HG02970 (cell line): Measurements from ENCODE around the gene WIPF3.

Source experiments
- ATAC-seq: cut with Tn5 transposase; IDR thresholded peaks from one replicate; pipeline ENCODE4 v1.9.1; 2021; ENCODE audit warnings: mild to moderate bottlenecking, moderate library complexity, moderate number of reproducible peaks; ENCODE audit not compliant: unreplicated experiment, low FRiP score

Gene WIPF3, protein sequence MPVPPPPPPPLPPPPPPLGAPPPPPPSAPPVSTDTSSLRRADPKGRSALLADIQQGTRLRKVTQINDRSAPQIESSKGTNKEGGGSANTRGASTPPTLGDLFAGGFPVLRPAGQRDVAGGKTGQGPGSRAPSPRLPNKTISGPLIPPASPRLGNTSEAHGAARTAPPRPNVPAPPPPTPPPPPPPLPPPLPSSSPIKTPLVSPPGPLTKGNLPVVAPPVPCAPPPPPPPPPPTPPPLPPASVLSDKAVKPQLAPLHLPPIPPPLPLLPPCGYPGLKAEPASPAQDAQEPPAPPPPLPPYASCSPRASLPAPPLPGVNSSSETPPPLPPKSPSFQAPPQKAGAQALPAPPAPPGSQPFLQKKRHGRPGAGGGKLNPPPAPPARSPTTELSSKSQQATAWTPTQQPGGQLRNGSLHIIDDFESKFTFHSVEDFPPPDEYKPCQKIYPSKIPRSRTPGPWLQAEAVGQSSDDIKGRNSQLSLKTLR

DNA sequence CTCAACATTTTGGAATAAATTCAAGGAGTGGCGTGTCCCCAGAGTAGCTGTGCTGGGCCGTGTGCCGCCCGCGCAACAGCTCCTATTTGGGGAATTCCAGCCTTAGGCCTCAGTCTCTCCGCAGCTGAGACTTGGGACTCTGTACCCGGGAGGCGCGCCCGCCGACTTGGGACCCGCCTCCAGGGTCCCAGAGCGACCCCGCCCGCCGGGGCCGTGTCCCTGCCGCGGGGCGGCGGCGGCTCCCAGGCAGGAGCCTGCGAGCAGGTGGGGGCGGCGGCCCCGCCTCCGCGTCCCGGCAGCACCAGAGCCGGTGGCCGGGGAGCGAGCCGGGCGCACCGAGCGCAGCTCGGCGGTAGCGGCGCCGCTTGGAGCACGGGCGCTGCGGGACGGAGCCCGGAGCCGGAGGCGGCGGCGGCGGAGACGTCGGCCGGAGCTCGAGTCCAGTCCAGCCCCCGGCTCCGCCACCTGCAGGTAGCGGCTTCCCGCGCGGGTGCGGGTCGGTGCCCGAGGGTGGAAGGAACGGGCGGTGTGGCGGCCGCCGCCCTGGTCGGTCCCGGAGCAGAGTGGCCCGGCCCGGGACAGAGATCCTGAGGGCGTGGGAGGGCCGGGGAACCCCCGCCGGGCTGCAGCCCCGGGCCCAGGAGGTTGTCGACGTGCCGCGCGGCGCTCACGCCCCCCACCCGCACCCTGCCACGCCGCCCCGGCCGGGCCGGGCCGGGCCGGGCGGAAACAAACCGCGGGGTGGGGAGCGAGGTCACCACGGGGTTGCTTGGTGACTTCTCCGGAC, at the start of gene WIPF3:
Gene WIPF3 (plus strand): TSS at position 301 of the 787 bp plus-strand sequence. CDS start 28,217 bp downstream, outside the sequence.
- no peak for ATAC-seq

DNA sequence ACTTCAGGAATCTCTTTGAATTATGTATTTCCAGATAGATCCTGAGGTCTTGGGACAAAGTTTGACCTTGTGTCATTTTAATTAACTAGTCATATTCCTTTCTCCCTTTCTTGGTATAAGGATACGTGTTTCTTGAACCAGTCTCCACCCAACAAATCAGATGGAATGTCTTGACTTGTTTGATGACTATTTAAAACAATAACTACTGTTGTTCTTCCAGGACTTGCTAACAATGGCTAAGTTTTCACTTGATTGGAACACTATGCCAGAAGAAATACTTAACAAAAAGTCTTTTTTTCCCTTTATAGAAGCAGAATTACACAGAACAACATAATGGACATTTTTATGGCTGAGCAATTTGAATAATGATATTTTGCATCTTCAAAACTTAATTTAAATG, 43.0 kb upstream of the WIPF3 start:
- no peak for ATAC-seq

DNA sequence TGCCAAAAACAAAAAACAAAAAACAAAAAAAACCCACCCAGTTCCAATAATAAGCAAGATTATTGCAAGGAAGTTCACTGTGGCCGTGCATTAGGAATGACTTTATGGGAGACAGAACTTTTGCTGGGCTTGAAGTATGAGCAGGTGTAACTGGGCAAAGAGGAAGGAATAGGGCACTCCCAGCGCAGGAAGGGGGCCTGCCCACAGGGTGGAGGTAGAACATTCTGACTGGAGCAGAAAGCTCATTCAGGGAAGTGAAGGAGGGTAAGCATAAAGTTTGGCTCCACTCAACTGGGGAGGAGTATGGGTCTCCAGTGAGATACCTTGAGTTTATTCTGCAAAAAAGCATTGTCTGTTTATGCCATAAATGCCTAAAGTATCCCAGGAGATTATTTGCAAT, 42.1 kb upstream of the WIPF3 start:
- ATAC-seq, result no peak

DNA sequence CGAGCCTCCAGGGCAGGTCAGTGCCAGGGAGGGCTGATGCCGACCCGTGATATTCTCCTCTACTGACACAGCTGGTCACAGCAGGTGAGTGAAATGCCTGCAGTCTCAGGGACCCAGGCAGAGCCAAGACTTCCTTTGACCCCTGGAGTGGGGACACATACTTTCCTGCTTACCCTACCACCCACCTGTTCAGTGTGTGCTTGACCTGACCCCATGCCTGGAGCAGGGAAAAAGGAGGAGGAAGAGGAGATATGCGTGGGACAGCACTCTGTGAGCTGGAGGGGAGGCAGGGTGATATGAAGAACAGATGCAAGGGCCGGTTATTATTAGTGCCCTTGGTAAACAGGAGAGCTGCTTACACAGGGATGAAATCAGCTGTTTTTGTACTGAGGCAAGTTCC, 40.8 kb upstream of the WIPF3 start:
- no peak for ATAC-seq

DNA sequence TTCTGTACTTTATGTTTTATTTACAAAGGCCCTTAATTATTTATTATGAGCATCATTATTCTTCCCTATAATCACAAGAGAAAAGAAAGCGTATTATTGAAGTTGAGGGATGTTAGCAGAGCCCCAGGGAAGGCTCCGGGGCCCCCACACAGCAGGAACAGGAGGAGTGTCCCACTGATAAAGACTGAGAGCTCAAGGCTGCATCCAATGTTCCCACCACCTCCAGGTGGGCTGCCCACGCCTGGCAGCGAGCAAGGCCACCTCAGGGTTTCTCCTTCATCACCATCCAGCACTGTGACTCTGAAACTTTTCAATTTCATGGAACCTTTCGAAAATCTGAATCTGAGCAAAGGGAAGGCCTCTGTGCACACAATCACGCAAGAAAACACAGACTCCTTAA, 35.9 kb upstream of the WIPF3 start:
- no peak for ATAC-seq

DNA sequence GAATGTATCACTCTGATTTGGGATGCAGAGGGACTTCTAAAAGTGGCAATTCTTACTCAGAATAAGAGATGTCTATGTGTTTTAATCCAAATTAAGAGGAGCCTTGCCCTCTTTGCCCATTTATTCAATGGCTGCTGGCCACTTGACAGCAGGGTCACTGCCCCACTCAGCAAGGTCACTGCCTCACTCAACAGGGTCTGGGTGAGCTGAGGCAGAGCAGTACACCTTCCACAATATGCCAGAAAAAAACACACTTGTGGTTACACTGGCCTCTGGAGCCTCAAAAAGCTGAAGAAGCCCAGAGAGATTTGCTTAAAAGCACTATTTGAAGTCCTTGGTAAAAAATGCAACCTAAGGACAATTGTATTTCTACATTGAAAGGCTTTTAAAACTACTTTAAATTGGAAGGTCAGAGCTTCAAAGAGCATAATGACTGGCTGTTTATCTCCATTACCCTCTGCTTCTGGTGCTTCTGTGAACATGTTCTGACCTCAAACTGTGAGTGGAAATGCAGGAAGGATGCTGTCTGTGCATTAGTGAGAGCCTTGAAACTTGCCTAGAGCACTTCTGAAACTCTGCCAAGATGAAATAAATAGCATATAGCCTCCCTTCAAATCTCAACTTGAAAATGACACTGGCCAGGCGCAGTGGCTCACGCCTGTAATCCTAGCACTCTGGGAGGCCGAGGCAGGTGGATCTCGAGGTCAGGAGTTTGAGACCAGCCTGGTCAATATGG, 35.1 kb upstream of the WIPF3 start:
- ATAC-seq, result no peak

DNA sequence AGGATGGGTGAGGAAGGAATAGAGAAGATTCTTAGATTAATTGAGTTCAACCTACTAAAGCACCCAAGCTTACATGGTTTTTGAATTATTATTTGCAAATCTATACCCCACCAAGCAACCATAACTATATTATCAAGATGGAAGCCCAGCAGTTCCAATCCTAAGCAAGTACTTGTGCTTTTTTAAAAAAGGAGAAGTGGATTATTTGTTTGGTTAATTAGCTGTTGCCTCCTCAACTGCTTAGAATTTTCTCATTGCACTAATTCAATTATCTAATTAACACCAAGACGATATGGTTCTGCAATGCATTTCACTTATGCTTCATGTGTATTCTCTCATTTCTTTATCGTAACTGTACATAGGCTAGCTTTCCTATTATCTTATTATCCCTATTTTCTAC, 27.3 kb upstream of the WIPF3 start:
- no peak for ATAC-seq

DNA sequence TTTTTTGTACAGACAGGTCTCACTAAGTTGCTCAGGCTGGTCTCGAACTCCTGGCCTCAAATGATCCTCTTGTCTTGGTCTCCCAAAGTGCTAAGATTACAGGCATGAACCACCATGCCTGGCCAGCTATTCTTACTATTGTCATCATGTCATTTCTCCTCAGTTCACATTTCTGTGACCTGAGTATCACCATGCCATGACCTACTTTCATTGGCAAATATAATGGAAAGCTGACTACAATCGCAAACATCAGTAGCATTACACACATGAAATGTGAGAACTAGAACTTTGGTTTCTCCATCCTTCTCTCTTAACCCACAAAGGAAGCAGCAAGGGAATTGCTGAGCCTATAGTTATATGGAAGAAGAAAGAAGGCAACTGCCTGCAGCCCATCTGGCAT, 26.0 kb upstream of the WIPF3 start:
- ATAC-seq, result no peak

DNA sequence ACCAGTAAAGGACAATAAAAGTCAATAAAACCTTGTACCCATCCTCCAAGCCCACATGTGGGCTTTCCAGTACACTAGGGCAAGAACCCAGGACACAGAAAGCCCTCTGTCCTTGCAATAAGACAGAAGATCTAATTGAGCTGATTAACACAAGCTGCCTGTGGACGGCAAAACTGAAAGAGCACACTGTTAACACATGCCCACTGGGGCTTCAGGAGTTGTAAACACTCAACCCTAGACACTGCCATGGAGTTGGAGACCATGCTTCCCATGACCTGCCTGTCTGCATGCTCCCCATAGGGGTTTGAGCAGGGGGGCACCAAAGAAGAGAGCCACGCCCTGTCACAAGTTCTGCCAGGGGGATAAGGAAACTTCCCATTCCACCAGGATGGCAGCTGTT, 22.6 kb upstream of the WIPF3 start:
- no peak for ATAC-seq

DNA sequence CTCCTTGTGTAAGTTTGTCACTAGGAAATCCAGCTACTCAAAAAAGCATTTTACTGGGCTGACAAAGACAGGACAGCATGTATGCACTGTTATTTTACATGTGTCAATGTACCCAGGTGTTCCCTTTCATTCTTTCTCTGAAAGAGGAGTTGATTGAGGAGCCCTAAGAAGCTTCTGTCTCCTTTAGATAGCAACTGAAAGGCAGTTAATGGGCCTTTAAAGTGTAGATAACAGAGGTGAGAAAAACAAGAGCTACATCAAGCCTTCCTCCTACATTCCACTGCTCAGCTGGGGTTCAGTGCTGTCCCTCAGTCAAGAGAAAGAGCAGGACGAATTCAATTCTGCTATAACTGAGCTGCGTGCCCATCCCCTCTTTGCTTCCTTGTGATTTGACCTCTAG, 12.8 kb upstream of the WIPF3 start:
- ATAC-seq, result no peak

DNA sequence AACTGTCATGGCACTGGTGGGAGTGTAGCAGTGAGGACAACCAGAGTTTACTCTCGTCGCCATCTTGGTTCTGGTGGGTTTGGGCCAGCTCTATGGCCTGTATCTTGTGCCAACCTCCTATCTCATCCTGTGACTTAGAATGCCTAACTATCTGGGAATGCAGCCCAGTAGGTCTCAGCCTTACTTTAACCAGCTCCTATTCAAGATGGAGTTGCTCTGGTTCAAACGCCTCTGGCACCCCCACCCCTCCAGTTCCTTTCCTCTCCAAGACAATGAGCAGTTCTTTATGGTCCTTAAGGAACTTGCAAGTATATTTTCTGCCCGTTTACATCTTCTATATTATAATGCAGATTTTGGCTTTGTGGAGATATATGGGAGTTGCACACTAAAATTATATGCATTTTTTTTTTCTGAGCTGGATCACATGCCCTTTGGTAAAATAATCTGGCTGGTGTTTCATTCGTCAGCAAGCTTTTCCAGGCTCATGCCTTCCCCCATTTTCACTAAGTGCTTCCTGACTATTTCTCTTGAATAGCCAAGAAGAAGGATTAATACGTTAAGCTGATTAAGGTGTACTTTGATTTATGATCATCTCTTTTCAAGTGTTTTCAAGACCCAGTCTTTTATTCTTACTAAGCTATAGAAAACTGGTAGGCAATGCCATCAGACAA, 11.2 kb upstream of the WIPF3 start:
- ATAC-seq, result no peak

DNA sequence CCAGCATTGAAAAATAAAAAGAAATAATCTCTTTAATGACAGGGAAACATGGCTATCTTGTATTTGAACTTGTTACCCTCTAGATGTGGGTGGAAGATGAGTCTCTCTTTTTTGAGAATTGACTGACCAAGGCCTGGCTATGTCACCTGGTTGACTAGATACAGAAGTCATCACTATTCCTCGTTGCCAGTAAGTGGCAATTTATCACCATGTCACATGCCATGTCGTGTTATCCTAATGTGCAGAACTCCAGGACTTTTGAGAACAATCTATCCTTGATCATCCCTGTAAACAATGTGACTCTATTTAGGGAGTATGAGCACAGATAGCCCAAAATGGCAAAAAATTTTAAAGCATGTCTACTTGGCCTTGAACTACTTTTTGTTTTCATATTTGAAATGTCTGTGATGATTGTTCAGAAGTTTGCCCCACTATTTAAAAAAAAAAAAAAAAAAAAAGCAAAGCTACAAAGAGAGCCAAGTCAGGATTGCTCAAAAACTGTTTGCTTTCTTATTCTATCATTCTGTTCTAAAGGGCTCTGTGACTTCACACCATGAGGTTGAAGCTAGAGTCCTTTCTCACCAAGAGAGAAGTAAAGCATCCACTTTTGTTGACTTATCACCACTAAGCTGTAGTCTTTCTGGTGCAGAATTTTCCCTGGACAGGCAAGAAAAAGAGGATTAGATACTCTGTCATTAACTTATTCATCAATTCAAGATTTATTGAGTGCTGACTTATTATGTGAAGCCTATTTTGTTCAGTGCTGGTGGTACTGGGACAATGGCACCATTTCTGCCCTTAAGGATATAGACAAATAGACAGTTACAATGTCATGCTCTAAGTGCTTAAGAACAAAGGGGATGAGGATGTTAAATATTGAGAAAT, 10.4 kb upstream of the WIPF3 start:
- no peak for ATAC-seq

DNA sequence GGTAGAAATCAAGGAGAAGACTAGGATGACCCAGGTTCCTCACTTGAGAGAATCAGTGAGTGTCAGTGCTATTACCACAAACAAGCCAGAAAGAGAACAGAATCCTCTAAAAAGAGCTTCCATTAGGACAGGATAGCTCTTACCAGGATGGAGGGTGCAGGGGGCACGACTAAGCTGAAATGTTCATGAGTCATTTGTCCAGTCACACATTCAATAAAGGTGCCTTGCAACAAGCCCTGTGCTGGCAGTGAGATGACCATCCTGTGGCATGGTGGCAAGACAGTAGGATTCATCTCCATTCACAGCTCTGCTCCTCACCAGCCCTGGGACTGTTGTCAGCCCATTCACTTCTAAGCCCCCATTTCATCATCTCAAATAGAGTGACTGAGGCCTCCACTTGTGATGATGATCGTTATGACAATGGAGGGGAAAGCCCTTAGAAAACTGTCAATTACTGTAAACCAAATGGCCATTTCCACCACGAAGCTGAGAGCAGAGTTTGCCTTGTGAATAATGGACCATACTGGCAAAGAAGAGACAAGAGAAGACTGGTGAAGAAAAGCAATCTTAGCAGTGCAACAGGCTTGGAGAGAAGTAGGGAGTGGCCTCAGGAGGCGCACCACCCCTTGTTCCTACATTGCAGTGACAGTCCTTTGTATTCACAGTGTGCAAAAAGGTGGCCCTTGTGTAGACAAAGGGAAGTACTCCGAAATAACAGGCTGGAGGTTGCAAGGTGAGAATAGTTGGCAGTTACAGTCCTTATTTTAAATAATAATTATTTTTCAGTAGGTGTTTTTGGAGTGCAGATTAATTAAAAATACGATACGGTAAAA, 9.0 kb upstream of the WIPF3 start:
- ATAC-seq, result no peak

DNA sequence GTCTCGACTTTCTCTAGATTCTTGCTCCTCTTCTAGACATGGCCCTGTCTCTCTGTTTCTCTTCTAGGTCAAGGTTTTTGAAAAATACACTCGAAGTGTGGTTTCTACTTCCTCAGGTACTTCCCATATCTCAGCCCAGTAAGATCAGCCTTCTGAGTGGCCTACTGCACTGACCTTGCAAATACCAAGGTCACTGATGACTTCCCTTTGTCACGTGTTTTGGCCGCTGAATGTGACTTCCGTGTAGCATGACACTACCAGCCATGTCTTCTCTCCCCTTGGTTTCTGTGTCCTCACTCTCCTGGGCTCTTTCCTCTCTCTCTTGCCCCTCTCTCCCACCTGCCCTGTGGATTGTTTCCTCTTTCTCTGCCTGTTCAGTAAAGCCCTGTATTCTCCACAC, 7.9 kb upstream of the WIPF3 start:
- no peak for ATAC-seq

DNA sequence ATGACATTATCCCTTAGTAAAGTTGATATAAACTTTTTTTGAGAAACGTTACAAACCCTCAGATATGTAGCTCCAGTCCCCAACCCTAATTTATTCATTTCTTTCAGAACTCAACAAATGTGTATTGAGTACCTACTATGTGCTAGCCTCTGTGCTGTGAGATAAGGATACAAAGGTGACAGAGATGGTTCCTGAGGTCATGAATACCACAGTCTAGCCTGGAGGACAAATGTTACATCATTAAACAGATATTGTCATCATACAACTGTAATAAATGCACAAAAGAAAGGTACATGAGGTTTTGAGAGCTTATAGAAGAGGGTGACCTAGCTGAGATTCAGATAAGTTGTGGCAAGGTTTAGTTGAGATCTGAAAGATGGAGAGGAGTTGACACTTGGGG, 4.4 kb upstream of the WIPF3 start:
- no peak for ATAC-seq

DNA sequence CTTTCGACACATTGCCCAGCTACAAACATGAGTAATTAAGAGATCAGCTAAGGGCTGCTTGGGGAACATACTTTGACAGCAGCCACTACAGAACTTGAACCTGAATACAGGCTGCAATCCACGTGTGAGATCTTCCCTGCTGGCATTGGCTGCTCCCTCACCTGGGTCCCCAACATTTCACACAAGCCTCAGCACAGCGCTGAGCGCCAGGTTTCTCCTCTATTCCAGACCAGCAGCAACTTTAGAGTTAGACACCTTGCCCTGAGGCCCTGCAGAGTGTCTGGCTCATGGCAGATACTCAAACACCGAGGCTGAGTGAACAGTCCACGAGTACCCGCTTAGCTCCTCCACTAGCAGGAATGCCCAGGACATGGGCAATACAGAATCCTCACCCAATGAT, 1.3 kb upstream of the WIPF3 start:
- no peak for ATAC-seq

DNA sequence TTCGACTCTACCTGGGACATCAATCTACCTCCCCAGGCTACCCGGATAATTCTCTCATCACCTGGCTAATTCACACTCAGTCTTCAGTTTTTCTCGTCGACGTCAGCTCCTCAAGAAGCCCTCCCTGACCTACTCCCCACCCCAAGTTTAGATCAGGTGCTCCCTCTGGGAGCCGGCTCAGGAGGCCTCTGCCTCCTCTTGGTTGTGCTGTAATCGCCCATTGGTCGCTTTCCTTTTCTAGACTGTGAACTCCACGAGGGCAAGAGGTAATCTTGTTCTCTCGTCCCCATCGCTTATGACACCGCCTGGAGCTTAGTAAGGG, 461 bp upstream of the WIPF3 start:
- ATAC-seq, result no peak

DNA sequence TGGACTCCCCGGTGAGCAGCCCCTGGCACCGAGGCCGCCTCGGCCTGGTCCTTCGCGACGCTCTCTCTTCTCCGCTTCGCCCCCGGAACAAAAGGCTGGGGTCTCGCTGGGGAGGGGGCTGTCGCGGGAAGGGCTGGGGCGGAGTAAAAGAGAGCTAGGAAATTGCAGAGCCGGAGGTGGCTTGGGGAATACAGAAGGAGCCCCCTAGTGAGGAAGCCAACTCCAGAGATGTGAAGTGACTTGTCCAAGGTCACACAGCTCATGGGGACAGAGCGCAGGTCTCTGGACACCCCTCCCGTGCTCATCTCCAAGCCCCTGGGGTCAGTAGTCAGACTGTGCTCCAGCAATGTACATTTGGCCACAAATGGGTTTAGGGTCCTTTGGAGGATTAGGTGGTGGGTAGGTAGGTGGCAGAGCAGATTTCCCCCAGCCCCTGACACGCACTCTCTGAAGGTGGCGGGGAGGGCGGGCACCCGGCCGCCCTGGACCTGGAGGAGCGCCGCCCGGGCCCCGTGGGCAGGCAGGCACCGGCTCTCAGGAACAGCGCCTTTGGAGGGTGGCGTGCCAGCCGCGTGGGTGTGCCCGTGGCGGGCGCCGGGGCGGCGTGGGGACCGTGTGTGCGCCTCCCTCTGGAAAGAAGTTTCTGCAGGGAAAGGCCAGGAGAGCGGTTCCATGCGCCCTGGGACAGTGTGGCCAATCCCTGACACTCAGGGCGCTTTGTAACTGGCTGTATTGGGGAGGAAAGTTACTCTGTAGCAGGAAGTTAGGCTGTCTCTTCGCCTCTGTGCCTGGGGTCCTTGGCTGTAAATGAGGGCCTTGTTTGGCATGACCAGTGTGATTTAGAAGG, 910 bp downstream of the WIPF3 start:
- ATAC-seq, result no peak
